GM12892 (cell line): ENCODE data around the gene PDYN.

Experiments used
- POLR2A ChIP-seq: IDR thresholded peaks from 2 replicates; pipeline ENCODE4 v1.6.1; 2011; ENCODE audit warnings: low read depth, low read length, control low read depth
- POLR2AphosphoS5 ChIP-seq: IDR thresholded peaks from 2 replicates; pipeline ENCODE4 v1.6.1; 2011; ENCODE audit warnings: low read depth, low read length, control low read depth

DNA sequence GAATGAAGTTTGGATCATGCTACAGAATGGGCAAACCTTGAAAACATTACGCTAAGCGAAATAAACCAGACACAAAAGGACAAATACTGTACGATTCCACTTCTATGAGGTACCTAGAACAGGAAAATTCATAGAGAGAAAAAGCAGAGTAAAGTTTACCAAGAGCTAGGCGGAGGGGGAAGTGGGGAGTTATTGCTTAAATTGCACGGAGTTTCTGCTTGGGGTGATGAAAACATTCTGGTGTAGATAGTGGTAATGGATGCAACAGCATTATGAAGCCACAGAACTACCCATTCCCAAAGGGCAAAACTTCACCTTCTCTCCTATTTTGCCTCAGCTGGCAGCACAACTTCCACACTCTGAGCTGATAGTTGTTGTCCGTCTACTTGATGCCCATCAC lies 6.4 kb upstream of the PDYN start:
- no peak for TF ChIP-seq POLR2A
- no peak for TF ChIP-seq POLR2AphosphoS5
